Eye (tissue), 1 donor: ENCODE data around the gene MLANA.

Source experiments
- DNase-seq: peaks from one replicate; pipeline ENCODE4 v3.0.0-alpha.2; 2015

MLANA gene

GRCh38 chr9:5909976-5910375 is 19.3 kb downstream of the MLANA start:
- no peak for DNase-seq

- DNase-seq = no peak
Measured at GRCh38 chr9:5910413-5911057, 19.8 kb downstream of the MLANA start.

GRCh38 chr9:5915438-5915837 is 24.7 kb downstream of the MLANA start:
- no peak for DNase-seq

DNA sequence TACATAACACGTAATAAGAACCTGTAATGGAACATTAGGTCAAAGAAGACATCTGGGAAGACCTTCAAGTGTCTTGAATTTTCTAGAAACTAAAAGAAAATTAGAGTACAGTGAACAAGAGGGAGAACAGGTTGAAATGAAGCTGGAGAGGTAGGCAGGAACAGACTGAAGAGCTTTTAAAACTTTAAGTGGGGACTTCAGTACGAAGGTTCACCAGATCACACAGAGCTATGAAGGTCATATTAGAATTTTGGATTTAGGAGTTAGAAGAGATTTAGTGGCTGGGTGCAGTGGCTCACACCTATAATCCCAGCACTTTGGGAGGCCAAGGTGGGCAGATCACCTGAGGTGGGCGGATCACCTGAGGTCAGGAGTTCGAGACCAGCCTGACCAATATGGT is 26.6 kb downstream of the MLANA start:
- no peak for DNase-seq

GRCh38 chr9:5917888-5918287 is 27.2 kb downstream of the MLANA start:
- peak; percentile 16 for DNase-seq

DNA sequence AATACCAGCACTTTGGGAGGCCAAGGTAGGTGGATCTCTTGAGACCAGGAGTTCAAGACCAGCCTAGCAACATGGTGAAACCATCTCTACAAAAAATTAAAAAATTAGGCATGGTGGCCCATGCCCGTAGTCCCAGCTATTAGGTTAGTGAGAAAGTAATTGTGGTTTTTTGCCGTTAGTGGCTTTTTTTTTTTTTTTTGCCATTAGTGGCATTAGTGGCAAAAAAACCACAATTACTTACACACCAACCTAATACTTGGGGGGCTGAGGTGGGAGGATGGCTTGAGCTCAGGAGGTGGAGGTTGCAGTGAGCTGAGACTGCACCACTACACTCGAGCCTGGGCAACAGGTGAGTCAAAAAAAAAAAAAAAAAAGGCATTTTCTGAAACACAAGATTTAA is 27.8 kb downstream of the MLANA start:
- no peak for DNase-seq

DNA sequence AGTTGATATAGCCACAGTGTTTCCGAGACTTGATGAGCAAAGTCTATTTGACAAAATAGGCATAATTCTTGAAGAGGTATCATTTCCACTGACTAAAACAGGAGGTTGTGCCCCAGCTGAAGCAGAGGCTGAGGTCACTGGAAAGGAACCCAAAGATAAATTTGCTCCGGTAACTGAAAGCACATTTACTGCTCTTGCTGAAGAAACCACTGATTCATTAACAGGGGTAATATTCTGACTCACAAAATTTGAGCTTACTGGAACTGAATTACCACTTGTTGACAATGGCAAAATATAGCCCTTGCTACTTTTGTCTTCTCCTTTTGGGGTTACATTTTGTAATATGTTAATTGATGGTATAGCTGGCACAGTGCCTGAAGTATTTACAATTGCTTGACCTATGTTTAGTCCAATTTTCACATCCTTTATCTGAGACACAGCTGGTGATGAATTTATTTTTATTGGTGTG is 30.2 kb downstream of the MLANA start:
- DNase-seq = no peak

DNA sequence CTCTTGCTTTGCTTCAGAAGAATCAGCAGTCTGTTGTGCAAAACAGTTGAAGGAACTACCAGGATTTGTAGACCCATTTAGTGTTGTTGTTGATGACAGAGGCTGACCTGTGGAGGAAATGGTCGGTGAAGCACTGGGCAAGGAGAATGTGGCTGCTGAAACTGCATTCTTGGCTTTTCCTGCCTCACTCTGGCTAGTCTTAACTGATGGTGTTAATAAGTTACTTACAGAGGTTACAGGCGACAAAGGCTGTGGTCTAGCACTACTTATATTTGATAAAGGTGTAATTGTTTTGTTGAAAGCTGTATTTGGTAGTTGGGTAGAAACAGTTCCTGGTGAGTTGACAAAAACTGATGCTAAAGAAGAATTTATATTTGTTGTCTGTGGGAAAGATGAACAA is 31.5 kb downstream of the MLANA start:
- no peak for DNase-seq

GRCh38 chr9:5931657-5932056 is 41.0 kb downstream of the MLANA start:
- no peak for DNase-seq

- no peak for DNase-seq
Measured at GRCh38 chr9:5938449-5938848, 47.8 kb downstream of the MLANA start.

DNA sequence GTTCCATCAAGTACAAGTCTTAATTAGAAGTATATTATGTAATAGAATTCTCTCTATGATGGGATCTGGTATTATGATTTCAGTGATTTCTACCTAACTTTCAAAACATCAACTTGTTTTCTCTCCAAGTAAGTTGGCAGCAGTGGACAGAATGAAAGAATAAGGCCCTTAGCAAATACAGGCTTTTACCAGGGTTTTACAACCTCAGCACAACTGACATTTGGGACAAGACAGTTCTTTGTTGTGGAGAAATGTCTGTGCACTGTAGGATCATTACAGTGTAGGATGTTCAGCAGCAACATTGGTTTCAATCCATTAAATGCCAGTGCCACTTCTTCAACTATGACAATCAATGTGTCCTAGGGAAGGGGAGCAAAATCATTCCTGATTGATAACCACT is 48.8 kb downstream of the MLANA start:
- DNase-seq = no peak

DNA sequence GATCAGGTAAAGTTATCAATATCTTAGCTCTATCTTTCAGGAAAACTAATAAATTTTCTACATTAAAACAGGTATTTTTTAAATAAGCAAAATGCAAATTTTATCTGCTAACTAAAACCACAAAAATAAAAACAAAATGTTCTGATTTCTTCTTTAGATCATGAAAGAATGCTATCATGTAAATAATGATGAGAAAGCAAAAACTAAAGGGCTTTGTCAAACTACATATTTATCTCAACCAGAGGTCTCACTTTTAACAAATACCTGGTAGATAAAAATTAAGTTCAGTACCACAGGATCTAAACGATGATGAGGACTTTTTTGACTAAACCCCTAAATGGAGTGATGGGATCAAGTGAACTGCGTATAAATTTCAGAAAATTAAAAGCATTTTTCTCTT is 50.5 kb downstream of the MLANA start:
- no peak for DNase-seq

DNA sequence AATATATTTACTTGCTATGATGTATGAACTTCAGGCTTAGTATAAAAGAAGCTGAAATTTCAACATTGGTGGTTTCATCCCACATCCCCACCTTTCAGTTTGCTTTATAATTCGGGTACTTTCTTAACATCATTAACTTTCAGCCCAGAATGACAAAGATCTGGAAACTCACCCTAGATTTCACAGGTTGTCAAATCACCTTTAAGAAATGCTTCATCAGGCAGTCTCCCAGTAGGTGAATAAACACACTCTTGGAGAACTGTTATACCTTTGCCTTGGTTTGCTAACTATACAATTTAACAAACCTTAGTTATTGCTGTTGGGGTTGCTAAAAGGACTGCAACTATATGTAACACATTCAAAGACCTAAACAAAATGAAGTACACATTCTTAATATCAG is 54.4 kb downstream of the MLANA start:
- DNase-seq = no peak

GRCh38 chr9:5947912-5948311 is 57.2 kb downstream of the MLANA start:
- DNase-seq = no peak

DNA sequence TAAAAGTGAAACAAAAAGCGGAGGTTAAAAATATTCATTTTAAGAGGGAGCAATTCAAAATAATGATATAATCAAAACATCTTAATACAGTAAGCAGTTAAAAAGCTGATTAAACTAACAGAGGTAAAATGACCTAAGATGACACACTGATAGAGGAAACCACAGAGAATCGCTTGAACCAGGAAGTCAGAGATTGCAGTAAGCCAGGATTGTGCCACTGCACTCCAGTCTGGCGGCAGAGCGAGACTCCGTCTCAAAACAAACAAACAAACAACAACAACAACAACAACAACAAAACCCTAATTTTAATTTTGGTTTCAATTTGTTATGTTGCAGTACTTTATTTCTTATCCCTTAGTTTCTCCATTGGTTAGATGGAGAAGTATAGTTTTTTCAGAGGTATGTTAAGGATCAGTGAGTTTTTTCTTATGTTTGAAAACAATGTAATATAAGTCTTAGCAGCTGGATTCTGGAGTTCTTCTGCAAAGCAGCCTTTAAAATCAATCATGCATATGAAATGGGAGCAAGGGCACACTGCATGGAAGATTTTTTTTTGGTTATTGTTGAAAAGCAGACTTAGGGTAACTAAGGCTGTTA is 58.5 kb downstream of the MLANA start:
- DNase-seq = no peak

GRCh38 chr9:5950261-5950660 is 59.6 kb downstream of the MLANA start:
- DNase-seq = no peak

- no peak for DNase-seq
Measured at GRCh38 chr9:5951686-5952211, 61.1 kb downstream of the MLANA start.

- DNase-seq = no peak
Measured at GRCh38 chr9:5953743-5954707, 63.3 kb downstream of the MLANA start.

DNA sequence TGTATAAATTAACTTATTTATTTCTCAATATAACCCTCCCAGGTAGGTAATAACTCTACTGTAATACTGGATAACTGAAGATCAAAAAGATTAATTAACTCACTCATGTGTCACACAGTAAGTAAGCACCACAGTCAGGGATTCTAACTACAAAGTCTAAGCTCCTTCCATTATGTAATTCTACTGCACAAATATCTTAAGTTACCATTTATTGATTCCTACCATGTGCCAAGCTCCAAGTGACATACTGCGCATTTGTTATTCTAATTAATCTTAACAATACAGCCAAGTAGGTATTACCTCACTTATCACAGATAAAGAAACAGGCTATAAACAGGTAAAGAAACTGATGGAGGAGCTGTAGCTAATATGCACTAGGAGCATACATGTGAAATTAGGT is 66.5 kb downstream of the MLANA start:
- no peak for DNase-seq

DNA sequence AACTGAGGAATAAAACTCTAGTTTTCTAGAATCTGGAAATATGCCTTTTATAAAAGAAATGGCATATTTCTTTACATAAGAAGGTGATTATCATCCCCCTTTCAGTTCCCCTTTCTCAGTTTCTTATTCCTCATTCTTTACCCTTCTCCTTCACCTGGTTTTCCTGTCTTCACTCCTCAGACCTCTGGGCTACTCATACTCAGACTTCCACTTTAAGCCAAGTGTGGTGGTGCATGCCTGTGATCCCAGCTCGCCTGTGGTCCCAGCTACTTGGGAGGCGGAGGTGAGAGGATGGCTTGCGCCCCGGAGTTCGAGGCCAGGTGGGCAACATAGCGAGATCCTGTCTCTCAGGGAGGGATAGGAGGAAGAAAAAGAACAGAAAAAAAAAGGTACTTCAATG is 67.6 kb downstream of the MLANA start:
- no peak for DNase-seq
